ENCODE measurements around the gene PCMTD2.

Gene PCMTD2

DNA sequence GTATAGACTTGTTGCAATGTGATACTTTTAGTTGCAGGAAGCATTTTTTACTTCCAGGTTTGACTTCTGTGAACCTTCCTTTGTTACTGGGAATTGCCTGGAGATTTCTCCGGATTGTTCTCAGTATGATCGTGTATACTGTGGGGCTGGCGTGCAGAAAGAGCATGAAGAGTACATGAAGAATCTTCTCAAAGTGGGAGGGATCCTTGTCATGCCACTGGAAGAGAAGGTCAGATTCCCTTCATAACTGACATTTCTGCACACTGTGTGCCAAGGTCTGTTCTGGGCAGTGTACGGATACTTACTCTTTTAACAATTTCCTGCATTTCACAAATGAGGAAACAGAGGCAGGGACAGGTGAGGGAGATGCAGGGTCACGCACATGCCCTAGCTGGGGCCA lies 9.7 kb downstream of the PCMTD2 start:
- Histone ChIP-seq H3K27ac (replicated peaks) (no peak overlapping the region), H3K4me3 (replicated peaks; ENCODE audit: insufficient read depth, low read length) (no peak overlapping the region), H3K27me3 (ENCODE audit: insufficient read depth, poor library complexity, severe bottlenecking) (no peaks in the 10 kb centered on the region)
- no peak for TF ChIP-seq POLR2AphosphoS5 (IDR thresholded peaks at IDR 0.05; ENCODE audit: low read depth)
- TF ChIP-seq GABPA (IDR thresholded peaks at IDR 0.05; ENCODE audit: low read depth): no peak
- TF ChIP-seq, protein P1, sequence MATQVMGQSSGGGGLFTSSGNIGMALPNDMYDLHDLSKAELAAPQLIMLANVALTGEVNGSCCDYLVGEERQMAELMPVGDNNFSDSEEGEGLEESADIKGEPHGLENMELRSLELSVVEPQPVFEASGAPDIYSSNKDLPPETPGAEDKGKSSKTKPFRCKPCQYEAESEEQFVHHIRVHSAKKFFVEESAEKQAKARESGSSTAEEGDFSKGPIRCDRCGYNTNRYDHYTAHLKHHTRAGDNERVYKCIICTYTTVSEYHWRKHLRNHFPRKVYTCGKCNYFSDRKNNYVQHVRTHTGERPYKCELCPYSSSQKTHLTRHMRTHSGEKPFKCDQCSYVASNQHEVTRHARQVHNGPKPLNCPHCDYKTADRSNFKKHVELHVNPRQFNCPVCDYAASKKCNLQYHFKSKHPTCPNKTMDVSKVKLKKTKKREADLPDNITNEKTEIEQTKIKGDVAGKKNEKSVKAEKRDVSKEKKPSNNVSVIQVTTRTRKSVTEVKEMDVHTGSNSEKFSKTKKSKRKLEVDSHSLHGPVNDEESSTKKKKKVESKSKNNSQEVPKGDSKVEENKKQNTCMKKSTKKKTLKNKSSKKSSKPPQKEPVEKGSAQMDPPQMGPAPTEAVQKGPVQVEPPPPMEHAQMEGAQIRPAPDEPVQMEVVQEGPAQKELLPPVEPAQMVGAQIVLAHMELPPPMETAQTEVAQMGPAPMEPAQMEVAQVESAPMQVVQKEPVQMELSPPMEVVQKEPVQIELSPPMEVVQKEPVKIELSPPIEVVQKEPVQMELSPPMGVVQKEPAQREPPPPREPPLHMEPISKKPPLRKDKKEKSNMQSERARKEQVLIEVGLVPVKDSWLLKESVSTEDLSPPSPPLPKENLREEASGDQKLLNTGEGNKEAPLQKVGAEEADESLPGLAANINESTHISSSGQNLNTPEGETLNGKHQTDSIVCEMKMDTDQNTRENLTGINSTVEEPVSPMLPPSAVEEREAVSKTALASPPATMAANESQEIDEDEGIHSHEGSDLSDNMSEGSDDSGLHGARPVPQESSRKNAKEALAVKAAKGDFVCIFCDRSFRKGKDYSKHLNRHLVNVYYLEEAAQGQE (IDR thresholded peaks at IDR 0.05; ENCODE audit: insufficient replicate concordance, low read depth): no peak
- TF ChIP-seq, protein P2, sequence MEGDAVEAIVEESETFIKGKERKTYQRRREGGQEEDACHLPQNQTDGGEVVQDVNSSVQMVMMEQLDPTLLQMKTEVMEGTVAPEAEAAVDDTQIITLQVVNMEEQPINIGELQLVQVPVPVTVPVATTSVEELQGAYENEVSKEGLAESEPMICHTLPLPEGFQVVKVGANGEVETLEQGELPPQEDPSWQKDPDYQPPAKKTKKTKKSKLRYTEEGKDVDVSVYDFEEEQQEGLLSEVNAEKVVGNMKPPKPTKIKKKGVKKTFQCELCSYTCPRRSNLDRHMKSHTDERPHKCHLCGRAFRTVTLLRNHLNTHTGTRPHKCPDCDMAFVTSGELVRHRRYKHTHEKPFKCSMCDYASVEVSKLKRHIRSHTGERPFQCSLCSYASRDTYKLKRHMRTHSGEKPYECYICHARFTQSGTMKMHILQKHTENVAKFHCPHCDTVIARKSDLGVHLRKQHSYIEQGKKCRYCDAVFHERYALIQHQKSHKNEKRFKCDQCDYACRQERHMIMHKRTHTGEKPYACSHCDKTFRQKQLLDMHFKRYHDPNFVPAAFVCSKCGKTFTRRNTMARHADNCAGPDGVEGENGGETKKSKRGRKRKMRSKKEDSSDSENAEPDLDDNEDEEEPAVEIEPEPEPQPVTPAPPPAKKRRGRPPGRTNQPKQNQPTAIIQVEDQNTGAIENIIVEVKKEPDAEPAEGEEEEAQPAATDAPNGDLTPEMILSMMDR (IDR thresholded peaks at IDR 0.05; ENCODE audit: insufficient read depth, low read length): no peak
- no peak for TF ChIP-seq SPI1 (IDR thresholded peaks at IDR 0.05; ENCODE audit: borderline replicate concordance, low read depth)
- no peak for DNase-seq (ENCODE audit: low read depth in 1 of 2, low spot score in 1 of 2)

DNA sequence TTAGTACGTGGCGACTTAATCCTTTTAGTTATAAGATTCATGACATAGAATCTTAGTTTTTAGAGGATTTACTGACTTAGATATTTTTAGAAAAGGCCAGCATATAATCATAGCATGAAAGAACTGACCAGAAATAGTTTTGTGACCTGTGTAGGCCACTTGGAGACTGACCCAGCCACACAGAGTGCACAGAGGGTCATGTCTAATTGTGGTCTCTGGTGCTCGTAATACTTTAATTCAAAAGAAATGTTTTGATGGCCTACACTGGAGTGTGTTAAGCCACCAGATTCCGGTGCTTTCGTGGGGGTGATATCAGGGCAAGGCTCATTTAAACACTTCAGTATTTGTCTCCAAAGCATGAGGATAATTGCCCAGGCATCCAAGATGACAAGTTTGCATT lies 11.4 kb downstream of the PCMTD2 start:
- no peak for DNase-seq (ENCODE audit: low read depth in 1 of 2, low spot score in 1 of 2)
- TF ChIP-seq POLR2AphosphoS5 (IDR thresholded peaks at IDR 0.05; ENCODE audit: low read depth) (no peak), SPI1 (IDR thresholded peaks at IDR 0.05; ENCODE audit: borderline replicate concordance, low read depth) (no peak), GABPA (IDR thresholded peaks at IDR 0.05; ENCODE audit: low read depth) (no peak)
- TF ChIP-seq, protein P2 (IDR thresholded peaks at IDR 0.05; ENCODE audit: insufficient read depth, low read length): no peak
- TF ChIP-seq, protein P1 (IDR thresholded peaks at IDR 0.05; ENCODE audit: insufficient replicate concordance, low read depth): no peak
- Histone ChIP-seq H3K27me3 (ENCODE audit: insufficient read depth, poor library complexity, severe bottlenecking) (no peaks in the 10 kb centered on the region), H3K27ac (replicated peaks) (no peak overlapping the region), H3K4me3 (replicated peaks; ENCODE audit: insufficient read depth, low read length) (no peak overlapping the region)

DNA sequence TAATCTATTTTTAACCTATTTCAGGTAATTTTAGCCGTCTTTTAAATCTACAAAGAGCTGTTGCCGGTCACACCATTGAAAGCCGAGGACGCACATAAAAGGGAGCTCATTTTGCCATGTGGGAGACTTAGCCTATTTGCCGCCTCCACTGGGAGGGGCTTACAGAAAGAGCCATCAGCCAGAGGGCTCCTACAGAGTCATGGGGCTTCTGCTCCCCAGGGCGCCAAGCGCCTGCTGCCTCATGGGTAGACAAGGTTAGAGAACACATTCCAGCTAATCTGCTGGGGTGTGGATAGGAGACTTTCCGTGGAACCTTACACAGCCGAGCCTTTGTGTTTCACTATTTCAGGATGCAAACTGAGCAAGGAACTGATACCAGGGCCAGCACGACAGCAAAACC lies 12.6 kb downstream of the PCMTD2 start:
- no peak for DNase-seq (ENCODE audit: low read depth in 1 of 2, low spot score in 1 of 2)
- no peaks in the 10 kb centered on the region for H3K27me3 ChIP-seq (ENCODE audit: insufficient read depth, poor library complexity, severe bottlenecking)
- TF ChIP-seq, protein P2 (IDR thresholded peaks at IDR 0.05; ENCODE audit: insufficient read depth, low read length): no peak
- TF ChIP-seq GABPA (IDR thresholded peaks at IDR 0.05; ENCODE audit: low read depth) (no peak), POLR2AphosphoS5 (IDR thresholded peaks at IDR 0.05; ENCODE audit: low read depth) (no peak), SPI1 (IDR thresholded peaks at IDR 0.05; ENCODE audit: borderline replicate concordance, low read depth) (no peak)
- TF ChIP-seq, protein P1 (IDR thresholded peaks at IDR 0.05; ENCODE audit: insufficient replicate concordance, low read depth): no peak
- H3K4me3 ChIP-seq (replicated peaks; ENCODE audit: insufficient read depth, low read length): no peak overlapping the region
- no peak overlapping the region for H3K27ac ChIP-seq (replicated peaks)
